HS-5 (cell line): ENCODE results near the gene MYOCOS.

ENCODE experiments used
- DNase-seq: peaks from one replicate; pipeline ENCODE4 v3.0.0-alpha.2; 2012; ENCODE audit warnings: low read depth

The MYOCOS gene

GRCh38 chr1:171663036-171663853 is 41.2 kb downstream of the MYOCOS start:
- DNase-seq = no peak

- DNase-seq = no peak
These were observed 42.0 kb downstream of the MYOCOS start for GRCh38 chr1:171663854-171664575.

DNA sequence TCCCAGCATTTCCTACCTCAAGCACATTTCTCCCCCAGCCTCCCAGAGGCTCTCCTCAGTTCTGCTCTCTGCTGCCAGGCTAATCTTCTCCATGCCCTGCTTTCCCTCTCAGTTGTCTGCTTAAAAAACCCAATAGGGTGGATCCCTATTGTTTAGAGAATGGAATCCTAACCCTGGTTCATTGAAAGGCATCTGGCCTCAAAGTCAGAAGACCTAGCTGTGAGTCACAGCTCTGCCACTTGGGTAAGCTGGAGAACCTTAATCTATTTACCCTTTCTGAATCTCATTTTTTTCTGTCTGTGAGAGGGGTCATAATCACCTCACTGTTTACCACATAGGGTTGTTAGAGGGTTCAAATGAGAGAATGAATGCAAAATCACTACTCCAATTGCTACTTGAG is 42.9 kb downstream of the MYOCOS start:
- DNase-seq = no peak

DNA sequence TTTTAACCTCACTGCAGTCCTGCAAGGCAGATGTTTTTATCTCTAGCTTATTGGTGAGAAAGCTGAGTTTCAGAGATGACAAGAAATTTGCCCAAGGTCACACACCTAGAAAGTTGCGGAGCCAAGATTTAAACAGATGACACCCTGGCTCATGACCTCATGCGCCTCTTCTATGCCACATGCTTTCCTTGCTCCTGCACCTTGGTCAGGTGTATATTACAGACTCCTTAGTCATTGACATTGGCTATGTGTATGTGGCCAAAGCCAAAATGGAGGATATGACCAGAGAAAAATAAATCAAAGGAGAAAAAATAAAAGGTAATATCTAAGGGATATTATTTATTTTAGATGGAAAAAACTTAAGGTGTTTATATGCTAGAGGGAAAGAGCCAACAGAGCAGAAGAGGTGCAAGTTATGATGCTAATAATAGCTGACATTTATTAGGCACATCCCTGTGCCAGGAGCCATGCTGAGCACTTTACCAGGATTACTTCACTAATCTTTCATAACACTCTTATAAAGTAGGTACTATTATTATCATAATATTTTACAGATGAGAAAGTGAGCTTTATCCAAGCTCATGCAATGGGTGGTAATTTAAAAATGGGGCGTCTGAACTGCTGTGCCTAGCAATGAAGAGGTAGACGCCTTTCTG is 44.2 kb downstream of the MYOCOS start:
- no peak for DNase-seq

- no peak for DNase-seq
These were observed 46.3 kb downstream of the MYOCOS start for GRCh38 chr1:171668372-171668771.

DNA sequence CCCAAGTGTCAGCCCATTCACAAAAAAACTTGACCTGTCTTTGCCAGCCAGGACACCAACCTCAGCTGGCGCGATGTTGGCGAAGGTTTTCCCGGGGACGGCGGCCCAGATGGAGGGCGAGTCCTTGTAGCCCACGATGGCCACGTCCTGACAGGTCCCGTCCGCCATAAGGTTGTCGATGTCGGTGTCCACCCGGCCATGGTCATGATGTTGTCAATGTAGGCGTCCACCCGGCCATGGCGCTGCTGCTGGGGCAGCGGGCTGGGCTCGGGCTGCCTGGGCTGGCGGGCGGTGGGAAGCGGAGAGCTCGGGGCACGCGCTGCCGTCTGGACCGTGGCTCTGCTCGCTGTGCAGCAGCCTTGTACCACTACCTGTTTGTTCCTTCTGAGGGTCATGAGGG is 48.7 kb downstream of the MYOCOS start:
- no peak for DNase-seq

DNA sequence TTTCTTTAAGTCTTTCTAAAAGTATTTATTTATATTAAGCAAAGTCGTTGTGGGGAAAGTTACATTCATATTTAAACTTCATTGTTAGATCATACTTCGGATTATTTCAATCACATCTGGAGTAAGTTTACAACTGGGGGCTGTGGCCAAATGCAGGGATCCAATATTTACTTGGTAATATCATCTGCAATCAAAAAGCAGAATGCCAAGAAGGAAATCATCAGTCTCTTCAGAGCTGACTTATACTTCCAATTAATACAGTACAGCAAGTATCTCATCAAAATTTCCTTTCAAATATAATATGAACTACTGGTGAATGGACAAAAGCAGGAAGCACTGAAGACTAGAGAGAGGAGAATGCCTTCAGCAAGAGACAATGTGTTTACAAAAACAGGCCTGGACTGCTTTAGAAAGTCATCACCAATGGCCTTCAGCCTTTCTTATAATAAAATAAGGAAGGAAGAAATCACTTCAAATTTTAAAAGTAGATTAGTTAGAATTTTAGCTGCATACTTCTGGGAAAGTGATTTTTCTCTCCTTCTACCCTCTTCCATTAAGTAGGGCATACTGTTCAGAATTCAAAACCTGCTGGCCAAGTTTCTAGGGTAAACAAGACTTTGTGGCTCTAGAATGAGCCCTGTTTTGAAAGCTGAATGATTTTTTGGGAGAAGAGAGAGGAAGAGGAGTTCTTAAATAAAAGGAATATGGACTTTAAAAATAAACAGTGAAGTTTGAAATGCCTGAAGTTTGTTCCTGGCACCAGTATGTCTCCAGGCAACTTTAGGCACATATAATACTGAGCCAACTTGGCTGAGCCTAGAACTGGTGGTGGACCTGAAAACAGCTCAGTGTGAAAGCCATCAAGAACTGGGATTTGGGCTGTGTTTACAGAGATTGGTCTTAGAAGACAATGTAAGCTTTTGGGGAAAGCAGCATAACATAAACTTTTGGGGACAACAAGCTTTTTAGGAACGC is 52.7 kb downstream of the MYOCOS start:
- no peak for DNase-seq
